Stimulated activated CD4-positive, alpha-beta T cell treated with anti-CD3 and anti-CD28 coated beads, Interleukin-4, amount 100 ng/mL, for 24 hours (primary cell): Measurements from ENCODE around the gene BRSK2.
"Not testable (repeated sequence)": the region's sequence is repeated elsewhere in the genome, so short reads cannot be mapped to it uniquely, and the experiment has no call there.

ENCODE experiments used
- DNase-seq: peaks from one replicate; pipeline ENCODE4 v3.0.0-alpha.2; 2020

The BRSK2 gene

GRCh38 chr11:1410366-1411291, 20.9 kb downstream of the BRSK2 start:
- no peak for DNase-seq

- DNase-seq, result no peak
Observed at GRCh38 chr11:1411301-1411700, 21.6 kb downstream of the BRSK2 start.

GRCh38 chr11:1411739-1412138, 22.0 kb downstream of the BRSK2 start:
- not testable (repeated sequence) for DNase-seq

- no peak for DNase-seq
Observed at GRCh38 chr11:1412377-1413095, 22.8 kb downstream of the BRSK2 start.

- no peak for DNase-seq
Observed at GRCh38 chr11:1414650-1415049, 24.9 kb downstream of the BRSK2 start.

- DNase-seq, result no peak
Observed at GRCh38 chr11:1415631-1416030, 25.9 kb downstream of the BRSK2 start.

GRCh38 chr11:1418192-1418795, 28.6 kb downstream of the BRSK2 start:
- not testable (repeated sequence) for DNase-seq

DNA sequence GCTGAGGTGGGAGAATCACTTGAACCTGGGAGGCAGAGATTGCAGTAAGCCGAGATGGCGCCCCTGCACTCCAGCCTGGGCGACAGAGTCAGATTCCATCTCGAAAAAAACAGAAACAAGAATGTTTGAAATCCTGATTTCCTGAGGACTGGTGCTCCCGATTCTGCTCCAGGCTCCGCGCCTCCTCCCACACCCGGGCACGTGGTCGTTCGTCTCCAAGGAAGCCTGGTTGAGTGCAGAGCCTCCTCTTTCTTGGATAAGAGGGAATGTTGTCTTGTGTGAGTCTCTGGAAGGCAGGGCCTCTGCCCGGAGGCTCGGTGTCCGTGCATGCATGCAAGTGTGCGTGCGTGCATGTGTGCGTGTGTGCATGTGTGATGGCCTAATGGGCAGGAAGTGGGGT, 30.1 kb downstream of the BRSK2 start:
- no peak for DNase-seq

DNA sequence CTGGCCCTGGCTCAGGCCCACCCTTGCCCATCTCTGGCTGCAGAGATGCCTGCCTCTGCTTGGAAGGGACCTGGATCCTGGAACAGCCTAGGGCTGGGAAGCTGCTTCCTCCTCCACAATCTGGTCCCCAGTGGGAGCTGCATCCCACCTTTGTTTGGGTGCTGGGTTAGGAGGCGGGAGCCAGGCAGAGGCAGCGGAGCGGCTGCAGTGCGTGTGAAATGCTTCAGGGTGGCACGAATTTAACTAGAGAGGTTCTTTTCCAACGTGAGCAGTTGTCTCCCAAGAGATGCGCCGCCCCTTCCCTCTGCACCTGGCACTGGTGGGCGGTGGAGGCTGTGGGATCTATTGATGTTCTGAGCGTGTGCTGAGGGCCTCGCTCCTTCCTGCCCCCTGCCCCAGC, 31.6 kb downstream of the BRSK2 start:
- no peak for DNase-seq

DNA sequence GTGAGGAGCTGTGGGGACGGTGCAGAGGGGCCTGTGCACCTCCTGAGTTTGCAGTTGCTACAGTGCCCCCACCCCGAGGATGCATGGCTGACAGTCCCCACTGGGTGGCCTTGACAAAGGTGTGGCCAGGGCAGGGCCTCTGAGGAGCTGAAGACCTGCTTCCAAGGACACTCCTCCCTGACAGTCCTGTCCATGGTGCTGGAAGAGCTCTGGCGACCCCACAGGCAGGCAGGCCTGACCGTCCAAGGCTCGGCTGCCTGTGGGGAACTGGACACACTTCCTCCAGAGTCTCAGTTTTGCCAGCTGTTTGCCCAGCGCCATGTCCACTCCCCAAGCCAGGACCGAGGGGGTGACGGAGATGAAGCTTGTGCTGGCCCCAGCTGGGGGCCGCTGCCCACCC, 32.7 kb downstream of the BRSK2 start:
- no peak for DNase-seq

GRCh38 chr11:1422981-1423380, 33.2 kb downstream of the BRSK2 start:
- no peak for DNase-seq

DNA sequence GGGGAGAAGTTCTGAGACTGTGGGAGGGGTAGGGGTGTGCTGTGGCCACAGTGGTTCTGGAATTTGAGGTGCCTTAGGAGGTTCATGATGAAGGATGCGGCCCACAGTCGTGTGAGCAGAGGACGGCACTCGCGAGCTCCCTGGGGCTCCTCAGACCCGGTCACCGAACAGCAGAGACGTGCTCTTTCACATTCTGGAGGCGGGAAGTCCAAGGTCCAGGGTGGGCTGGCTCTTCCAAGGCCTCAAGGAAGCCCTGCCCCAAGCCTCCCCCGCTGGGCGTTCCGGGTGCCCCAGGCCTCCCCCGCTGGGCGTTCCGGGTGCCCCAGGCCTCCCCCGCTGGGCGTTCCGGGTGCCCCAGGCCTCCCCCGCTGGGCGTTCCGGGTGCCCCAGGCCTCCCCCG, 33.7 kb downstream of the BRSK2 start:
- DNase-seq, result not testable (repeated sequence)

GRCh38 chr11:1425006-1425405, 35.3 kb downstream of the BRSK2 start:
- no peak for DNase-seq

GRCh38 chr11:1425439-1425838, 35.7 kb downstream of the BRSK2 start:
- no peak for DNase-seq

DNA sequence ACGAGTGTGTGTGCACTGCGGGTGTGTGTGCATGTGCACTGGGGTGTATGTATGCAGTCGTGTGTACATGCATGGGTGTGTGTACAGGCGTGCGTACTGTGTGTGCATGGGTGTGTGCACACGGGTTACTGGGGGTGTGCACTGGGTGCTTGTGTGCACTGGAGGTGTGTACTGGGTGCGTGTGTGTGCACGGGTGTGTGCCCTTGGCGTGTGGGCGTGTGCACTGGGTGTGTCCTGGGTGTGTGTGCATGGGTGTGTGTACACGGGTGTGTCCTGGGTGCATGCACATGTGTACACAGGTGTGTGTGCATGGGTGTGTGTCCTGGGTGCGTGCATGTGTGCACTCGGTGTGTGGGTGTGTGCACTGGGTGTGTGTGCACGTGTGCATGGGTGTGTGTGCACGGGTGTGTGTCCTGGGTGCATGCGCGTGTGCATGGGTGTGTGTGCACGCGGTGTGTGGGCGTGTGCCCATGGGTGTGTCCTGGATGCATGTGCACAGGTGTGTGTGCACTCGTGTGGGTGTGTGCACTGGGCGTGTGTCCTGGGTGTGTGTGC, 39.1 kb downstream of the BRSK2 start:
- no peak for DNase-seq

DNA sequence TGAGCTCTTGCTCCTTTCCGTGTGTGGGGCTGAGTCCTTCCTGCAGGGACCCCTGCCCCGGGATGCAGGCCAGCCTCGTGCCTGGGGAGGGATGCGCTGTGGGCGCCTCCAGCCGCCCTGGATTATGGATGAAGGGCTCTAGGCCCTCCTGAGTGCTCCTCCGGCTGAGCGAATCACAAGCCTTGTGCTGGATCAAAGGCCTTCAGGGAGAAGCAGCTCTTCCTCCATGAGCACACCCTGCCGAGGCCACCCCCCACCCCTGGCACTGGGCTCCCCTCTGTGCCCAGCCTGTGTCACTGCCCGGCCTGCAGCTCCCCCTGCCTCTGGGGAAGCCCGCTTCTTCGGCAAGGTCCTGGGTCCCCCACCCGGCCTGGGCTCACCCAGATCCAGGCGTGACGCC, 43.8 kb downstream of the BRSK2 start:
- DNase-seq, result no peak

DNA sequence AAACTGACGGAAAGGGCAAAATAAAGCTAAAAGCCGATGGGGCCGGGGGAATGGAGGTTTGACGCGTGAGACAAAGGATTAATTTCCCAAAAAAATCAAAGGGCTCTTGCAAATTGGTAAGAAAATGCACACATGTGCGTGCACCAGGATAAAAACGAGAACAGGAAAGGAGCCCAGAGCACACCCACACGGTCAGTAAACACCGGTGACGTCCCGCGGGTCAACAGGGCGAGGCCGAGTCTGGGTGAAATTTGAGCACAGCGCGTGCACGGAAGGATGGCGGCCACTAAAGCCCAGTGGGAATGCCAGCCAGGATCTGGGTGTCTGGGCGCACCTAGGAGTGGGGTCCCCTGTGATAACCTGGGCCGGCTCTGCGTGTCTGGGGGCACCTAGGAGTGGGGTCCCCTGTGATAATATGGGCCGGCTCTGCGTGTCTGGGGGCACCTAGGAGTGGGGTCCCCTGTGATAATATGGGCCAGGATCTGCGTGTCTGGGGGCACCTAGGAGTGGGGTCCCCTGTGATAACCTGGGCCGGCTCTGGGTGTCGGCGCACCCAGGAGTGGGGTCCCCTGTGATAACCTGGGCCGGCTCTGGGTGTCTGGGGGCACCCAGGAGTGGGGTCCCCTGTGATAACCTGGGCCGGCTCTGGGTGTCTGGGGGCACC, 44.4 kb downstream of the BRSK2 start:
- DNase-seq, result no peak

- DNase-seq, result not testable (repeated sequence)
Observed at GRCh38 chr11:1435479-1435819, 45.7 kb downstream of the BRSK2 start.

DNA sequence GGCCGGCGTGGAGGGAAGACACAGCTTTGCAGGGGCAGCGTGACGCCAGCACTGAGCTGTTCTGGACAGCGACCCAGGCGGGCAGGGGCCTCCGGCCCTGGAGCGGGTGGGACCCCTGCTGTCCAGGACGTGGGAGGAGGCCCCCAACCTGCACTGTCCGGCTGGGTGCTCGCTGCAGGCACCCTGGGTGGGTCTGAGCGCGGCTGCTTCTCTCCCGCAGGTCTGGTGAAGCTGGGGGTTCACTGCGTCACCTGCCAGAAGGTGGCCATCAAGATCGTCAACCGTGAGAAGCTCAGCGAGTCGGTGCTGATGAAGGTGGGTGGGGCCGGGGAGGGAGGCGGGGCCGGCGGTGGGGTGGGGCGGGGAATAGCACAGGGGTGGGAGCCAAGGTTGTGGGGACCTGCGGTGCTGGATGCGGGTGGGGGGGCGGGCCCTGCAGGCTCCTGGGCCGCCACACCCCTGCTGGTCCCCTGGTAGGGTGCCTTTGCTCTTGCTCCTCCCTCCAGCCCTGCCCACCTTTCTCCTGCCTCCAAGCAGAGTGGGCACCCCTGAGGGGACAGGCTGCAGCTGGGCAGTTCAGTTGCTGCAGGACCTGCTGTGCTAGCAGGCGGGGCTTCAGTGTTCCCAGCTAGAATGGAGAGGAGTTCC, 46.2 kb downstream of the BRSK2 start:
- no peak for DNase-seq

- DNase-seq, result no peak
Observed at GRCh38 chr11:1436468-1437039, 46.8 kb downstream of the BRSK2 start.

DNA sequence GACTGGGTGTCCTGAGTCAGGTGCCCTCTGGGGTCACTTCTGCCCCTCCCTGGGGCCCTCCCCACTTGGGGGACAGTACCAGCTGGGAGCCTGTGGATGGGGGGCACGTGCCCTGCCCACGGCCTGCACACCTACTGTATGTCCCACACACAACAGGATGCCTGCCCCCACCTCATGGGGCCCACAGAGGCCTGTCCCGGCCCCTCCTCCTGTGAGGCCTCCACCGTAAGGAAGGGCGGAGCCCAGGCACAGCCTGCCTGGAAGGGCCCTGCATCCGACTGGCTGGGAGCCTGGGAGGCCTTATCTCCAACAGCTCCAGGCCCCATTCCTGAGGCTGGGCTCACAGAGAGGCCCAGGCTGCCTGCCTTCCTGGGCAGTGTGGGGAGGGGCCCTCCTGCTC, 47.8 kb downstream of the BRSK2 start:
- DNase-seq, result no peak
